Measurements from ENCODE around the gene RBBP8. TPM values are rescaled to one million over a fixed set of nuclear protein-coding genes. Genes with fewer than 3 reads are reported as not detected.

RBBP8 gene
- total and polyA plus RNA-seq, 2 donors (not counting 3 experiments of a cell fraction or from before 2014, with no cell fraction given), result 3.0 to 13.5 TPM

DNA sequence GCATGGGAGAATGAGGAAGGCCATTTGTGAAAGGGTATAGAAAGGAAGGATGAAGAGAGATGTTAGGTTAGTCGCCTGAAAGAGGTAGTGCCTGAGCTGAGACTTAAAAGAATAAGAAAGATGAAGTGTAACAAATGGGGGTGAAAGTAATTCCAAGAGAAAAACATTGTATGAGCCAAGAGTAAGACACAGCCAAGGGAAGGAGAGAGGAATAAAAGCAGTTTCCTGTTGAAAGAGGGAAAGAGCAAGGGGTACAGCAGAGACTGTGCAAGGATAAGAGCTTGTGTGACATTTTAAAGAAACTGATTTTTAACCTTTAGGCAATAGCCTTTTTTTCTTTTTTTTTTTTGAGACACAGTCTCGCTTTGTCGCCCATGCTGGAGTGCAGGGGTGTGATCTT, 4.8 kb upstream of the RBBP8 start:
- FAIRE-seq, result no peak
- H3K36me3 ChIP-seq (ENCODE audit: control insufficient read depth in 2 of 2, extremely low read depth in 1 of 2, insufficient read depth in 2 of 2, low read length in 2 of 2), result no peaks in the 10 kb centered on the region
- intact Hi-C loops (cut with micrococcal nuclease), result no loop called here

More for the DNA sequence above, 4.8 kb upstream of the RBBP8 start:
- CTCF ChIA-PET, result interaction anchor here (0.6 to 4.7 kb wide), 4 partner anchors 50 to 103 kb away, joined by 4 to 219 read pairs (median 23); no protein-coding TSS in a partner anchor
- no peak overlapping the region for H3K27ac ChIP-seq (ENCODE audit: insufficient read depth, low read depth, low read length)
- no peaks in the 10 kb centered on the region for H3K9me1 ChIP-seq (replicated peaks; ENCODE audit: control insufficient read depth, extremely low read depth, insufficient read depth, low read length)
- H3K27me3 ChIP-seq (ENCODE audit: control insufficient read depth in 2 of 2, insufficient read depth in 2 of 2, low read length in 2 of 2), result no peaks in the 10 kb centered on the region
- H3K9ac ChIP-seq (replicated peaks; ENCODE audit: extremely low read depth, insufficient read depth, low read length), result no peak overlapping the region
- no peak overlapping the region for H3K4me3 ChIP-seq (replicated peaks in 1 of 3; ENCODE audit: insufficient read depth in 1 of 3, low read depth in 1 of 3, low read length in 3 of 3)
- no TSS peak for BruUV-seq (replicated peaks)
- no peaks in the 10 kb centered on the region for H3K9me3 ChIP-seq (replicated peaks; ENCODE audit: control insufficient read depth, insufficient read depth, low read length)
- no peaks in the 10 kb centered on the region for H4K20me1 ChIP-seq (replicated peaks; ENCODE audit: control insufficient read depth, extremely low read depth, insufficient read depth, low read length)
- H2AFZ ChIP-seq (ENCODE audit: low read depth, low read length), result no peak overlapping the region
- H3K4me2 ChIP-seq (ENCODE audit: insufficient read depth, low read length), result no peak overlapping the region
- TF ChIP-seq POLR2A (IDR thresholded peaks at IDR 0.05; ENCODE audit: low read depth, low read length) (no peak), FOS (IDR thresholded peaks at IDR 0.05; ENCODE audit: borderline replicate concordance, insufficient read depth, low read length) (no peak), POLR2AphosphoS5 (IDR thresholded peaks at IDR 0.05; ENCODE audit: insufficient read depth, low read depth, low read length) (no peak), EZH2 (IDR thresholded peaks at IDR 0.05; ENCODE audit: borderline replicate concordance, low read depth, low read length, severe bottlenecking) (no peak), GATA2 (IDR thresholded peaks at IDR 0.05; ENCODE audit: insufficient read depth, insufficient read length, low read depth, low read length) (no peak), MYC (IDR thresholded peaks at IDR 0.05; ENCODE audit: low read depth, low read length) (no peak), JUN (IDR thresholded peaks at IDR 0.05; ENCODE audit: borderline replicate concordance, insufficient read depth, insufficient read length, low read depth) (no peak)
- TF ChIP-seq, protein P1, sequence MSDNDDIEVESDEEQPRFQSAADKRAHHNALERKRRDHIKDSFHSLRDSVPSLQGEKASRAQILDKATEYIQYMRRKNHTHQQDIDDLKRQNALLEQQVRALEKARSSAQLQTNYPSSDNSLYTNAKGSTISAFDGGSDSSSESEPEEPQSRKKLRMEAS (IDR thresholded peaks at IDR 0.05; ENCODE audit: insufficient read depth, insufficient read length), result no peak
- TF ChIP-seq, protein P2, sequence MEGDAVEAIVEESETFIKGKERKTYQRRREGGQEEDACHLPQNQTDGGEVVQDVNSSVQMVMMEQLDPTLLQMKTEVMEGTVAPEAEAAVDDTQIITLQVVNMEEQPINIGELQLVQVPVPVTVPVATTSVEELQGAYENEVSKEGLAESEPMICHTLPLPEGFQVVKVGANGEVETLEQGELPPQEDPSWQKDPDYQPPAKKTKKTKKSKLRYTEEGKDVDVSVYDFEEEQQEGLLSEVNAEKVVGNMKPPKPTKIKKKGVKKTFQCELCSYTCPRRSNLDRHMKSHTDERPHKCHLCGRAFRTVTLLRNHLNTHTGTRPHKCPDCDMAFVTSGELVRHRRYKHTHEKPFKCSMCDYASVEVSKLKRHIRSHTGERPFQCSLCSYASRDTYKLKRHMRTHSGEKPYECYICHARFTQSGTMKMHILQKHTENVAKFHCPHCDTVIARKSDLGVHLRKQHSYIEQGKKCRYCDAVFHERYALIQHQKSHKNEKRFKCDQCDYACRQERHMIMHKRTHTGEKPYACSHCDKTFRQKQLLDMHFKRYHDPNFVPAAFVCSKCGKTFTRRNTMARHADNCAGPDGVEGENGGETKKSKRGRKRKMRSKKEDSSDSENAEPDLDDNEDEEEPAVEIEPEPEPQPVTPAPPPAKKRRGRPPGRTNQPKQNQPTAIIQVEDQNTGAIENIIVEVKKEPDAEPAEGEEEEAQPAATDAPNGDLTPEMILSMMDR (IDR thresholded peaks at IDR 0.05; ENCODE audit: extremely low read depth in 1 of 2, insufficient read depth in 1 of 2, low read depth in 1 of 2, low read length in 2 of 2), result no peak
- H3K4me1 ChIP-seq (ENCODE audit: control insufficient read depth, extremely low read depth, insufficient read depth, low read length), result peaks cover 5% of the 10 kb centered on the region
- no peak for DNase-seq (ENCODE audit: low read depth, low spot score)
- dilution Hi-C loops (cut with MboI; ENCODE audit: extremely low pct_ligation_motif_present, low sequenced_read_pairs), result no loop called here
- H3K79me2 ChIP-seq (ENCODE audit: control insufficient read depth, insufficient read depth, low read length), result no peaks in the 10 kb centered on the region
- POLR2A ChIA-PET, result interaction anchor here (0.7 kb wide), 1 partner anchor 10 kb away, joined by 4 read pairs; no protein-coding TSS in a partner anchor
